NCI-H526 treated with DMSO at 0.1 percent for 48 hours (cell line): ENCODE measurements around the gene PIK3AP1.
"Not testable (repeated sequence)": the region's sequence is repeated elsewhere in the genome, so short reads cannot be mapped to it uniquely, and the experiment has no call there.

Source experiments
- DNase-seq: peaks from one replicate; lab custom pipeline; 2025; lab: John Stamatoyannopoulos, UW

Gene PIK3AP1

DNA sequence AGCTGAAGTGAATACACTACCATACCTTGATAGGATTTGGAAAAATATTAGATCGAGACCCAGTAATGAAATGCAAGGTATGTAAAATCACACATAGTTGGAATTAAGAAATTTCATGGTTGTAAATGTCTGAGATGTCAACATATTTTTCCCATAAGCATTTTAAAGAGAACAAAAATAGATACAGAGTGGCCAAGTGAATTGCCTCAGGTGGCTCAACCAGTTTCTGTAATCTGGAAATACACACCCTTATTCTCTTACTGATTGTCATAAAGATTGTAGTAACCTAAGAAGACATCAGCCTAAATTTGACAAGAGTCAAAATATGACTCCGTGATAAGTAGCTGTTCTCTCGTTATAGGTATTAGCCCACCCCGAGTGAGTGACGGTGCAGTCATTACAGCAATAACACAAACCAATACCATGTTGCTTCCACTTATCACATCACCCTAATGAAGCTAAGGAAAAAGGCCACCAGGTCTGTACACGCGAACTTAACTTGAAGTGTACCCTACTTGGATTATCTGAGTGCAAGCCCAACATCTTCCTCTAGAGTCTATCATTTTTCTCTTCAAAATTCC, 23.4 kb downstream of the PIK3AP1 start:
- no peak for DNase-seq

GRCh38 chr10:96695975-96696634, 24.2 kb downstream of the PIK3AP1 start:
- no peak for DNase-seq

DNA sequence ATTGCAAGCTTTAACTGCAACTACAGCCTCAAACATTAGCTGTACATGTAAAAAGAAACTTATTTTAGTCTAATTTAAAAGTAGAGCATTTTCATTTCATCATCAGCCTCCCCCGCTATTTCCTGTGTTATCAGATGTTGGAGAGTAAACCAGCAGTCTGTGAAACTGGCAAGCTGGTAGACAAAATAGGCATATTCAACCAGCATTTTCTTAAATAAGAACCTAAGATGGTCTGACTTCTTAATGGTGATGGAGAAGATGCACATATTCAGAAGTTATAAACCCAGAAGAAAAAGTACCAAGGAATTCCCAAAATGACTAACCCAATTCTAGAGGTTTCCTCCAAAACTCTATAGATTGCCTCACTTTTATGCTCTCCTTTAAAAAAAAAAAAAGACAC, 24.9 kb downstream of the PIK3AP1 start:
- DNase-seq = no peak

DNA sequence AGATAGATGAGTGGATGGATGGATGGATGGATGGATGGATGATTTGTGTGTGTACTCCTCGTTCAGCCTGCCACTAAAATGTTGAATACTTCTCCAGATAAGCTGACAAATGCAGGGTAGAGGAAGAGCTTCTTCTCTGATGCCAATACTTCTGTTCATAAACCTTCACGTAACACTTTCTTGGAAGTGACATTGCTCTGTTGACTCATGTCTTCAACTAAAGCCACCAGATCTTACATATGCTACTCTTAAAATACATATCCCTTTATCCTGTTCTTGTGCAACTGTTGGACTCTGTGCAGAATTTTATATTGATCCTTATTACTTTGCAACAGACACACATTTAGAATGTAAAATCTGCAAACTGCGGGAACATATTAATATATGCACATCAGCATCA, 26.9 kb downstream of the PIK3AP1 start:
- no peak for DNase-seq

DNA sequence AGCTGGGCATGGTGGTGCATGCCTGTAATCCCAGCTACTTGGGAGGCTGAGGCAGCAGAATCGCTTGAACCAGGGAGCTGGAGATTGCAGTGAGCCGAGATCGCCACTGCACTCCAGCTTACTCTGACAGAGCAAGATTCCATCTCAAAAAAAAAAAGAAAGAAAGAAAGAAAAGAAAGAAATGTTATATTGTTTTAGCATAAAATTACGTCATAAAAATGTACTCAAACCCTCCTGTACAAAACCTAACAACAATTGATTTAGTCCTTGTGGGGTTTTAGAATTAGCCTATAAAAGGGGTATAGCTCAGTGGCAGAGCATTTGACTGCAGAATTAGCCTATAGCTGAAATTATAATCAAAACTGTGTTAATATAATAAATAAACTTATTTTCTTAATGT, 27.9 kb downstream of the PIK3AP1 start:
- DNase-seq = no peak

- no peak for DNase-seq
Observed at GRCh38 chr10:96691761-96692160, 28.6 kb downstream of the PIK3AP1 start.

- DNase-seq = no peak
Observed at GRCh38 chr10:96690755-96691730, 29.3 kb downstream of the PIK3AP1 start.

DNA sequence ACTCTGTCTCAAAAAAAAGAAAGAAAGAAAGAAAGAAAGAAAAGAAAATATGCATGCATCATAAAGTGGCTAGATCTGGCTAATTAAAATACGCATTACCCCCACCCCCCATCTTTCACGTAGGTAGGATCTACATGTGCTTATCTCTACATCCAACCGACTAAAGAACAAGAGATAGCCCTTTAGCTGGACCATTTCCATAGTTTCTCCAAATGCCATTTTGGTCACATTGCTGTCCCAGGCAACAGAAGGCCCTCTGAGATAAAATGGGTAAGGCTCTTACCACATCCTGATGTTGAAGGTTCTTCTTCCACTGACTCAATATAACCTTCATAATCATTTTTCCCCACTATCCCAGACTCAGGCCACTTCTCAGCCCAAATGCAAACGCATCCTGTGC, 31.5 kb downstream of the PIK3AP1 start:
- DNase-seq = no peak

DNA sequence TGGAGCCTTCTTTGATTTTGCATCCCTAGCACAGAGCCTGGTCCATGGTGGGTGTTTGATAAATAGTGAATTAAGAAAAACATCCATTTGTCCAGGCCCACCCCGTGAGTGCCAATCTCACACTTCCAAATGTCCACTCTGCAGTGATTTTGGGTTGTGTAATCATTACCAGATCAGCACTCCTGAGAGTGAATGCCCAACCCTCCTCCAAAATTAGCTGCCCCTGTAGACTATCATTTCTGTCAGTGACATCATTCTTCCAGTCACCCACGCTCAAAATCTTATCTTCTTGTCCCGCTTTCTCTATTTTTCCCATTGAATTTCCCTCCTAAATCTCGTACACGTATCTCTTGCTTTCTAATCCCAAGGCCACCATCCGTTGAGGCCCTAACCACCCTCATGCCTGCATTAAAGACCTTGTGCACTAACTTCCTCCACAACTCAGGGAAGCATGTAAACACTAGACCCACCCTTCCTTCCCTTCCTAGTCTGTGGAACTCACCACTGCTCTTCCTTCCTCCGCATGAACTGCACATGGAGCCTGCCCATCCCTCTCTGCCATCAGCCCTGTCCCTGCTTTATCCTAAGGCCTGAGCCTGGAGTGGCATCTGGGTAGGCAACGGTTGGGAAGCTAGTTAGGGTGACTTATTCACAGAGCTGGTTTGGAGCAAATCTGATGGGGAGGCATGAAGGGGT, 32.8 kb downstream of the PIK3AP1 start:
- DNase-seq = no peak

- DNase-seq = no peak
Observed at GRCh38 chr10:96686514-96686913, 33.8 kb downstream of the PIK3AP1 start.

DNA sequence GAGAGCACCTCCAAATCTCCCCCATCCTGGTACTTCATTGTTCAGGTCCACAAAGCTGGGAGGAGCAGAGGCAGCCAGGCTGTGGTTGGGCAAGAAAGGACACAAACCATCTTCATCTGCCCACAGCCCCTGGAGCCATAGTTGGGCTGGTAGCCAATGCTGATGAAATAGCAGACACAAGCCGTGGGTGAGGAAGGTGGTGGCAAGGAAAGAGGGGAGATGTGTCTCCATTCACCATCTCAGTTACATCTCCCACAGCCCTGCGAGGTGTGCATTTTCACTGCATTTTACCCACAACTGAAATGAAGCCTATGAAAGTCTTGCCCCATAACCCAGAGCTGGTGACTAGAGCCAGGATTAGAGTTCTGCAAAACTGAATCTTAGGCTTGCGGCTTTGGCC, 35.0 kb downstream of the PIK3AP1 start:
- DNase-seq = no peak

- DNase-seq = no peak
Observed at GRCh38 chr10:96684826-96685225, 35.5 kb downstream of the PIK3AP1 start.

- no peak for DNase-seq
Observed at GRCh38 chr10:96683710-96684109, 36.6 kb downstream of the PIK3AP1 start.

- DNase-seq = no peak
Observed at GRCh38 chr10:96683065-96683464, 37.2 kb downstream of the PIK3AP1 start.

DNA sequence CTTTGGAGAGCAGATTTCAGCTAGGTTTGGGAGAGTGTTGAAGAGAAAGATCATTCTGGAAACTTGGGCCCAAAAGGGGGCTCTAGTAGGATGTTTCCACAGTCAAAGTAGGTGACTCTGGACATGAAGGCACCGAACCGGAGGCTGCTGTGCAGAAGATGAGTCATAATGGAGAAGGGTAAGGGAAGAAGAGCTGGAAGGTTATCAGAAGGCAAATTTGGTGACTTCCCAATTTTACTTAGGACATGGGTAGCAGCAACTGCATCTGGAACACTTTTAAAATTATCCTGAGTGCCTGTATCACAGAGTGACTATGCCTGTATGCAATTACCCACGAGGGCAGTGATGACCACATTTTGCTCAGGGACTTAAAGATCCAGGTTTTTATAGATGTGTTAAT, 38.8 kb downstream of the PIK3AP1 start:
- DNase-seq = no peak

DNA sequence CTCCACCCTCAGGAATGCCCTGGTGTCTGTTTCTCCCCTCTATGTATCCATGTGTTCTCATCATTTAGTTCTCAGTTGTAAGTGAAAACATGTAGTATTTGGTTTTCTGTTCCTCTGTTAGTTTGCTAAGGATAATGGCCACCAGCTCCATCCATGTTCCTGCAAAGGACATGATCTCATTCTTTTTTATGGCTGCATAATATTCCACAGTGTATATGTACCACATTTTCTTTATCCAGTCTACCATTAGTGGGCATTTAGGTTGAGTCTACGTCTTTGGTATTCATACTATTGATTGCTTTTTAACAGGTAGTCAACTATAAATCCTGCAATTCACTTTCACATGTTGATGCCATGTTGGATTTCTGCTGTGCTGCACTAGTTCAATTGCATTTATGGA, 39.9 kb downstream of the PIK3AP1 start:
- DNase-seq = not testable (repeated sequence)

DNA sequence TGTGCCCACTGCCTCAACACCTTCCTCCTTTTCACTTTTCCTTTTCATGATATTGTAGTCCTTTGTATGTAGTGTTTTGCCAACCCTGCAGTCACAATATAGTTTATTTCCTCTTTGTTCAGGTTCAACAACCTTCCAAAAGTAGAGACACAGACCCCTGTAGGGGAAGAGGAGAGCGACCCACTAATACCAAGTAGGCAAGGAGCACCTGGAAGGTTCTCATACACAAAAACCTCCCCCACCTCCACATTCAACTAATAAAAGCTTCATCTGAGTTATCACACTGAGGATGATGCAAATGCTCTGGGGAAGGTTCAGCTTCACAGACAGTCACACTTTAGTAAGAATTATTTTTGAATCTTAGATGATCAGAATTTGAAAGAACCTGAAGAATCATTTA, 41.6 kb downstream of the PIK3AP1 start:
- DNase-seq = no peak

- no peak for DNase-seq
Observed at GRCh38 chr10:96676272-96677112, 43.8 kb downstream of the PIK3AP1 start.

DNA sequence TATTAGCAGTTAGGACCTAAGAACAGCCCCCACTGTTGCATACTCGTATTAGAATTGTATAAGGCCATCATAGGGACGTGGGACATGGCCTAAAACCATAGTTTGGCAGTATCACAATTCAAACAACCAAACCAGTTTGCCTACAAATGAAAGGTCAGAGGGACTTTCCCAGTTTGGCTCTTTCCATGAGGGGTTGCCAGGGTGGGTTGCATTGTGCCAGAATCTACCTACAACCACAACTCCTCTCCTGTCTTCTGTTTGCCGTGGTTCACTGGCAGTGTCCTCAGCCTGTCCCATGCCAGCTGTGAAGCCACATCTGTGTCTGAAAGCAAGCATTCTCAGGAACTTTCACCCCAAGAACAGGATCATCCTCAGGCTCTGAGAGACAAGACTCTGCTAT, 44.5 kb downstream of the PIK3AP1 start:
- DNase-seq = no peak

DNA sequence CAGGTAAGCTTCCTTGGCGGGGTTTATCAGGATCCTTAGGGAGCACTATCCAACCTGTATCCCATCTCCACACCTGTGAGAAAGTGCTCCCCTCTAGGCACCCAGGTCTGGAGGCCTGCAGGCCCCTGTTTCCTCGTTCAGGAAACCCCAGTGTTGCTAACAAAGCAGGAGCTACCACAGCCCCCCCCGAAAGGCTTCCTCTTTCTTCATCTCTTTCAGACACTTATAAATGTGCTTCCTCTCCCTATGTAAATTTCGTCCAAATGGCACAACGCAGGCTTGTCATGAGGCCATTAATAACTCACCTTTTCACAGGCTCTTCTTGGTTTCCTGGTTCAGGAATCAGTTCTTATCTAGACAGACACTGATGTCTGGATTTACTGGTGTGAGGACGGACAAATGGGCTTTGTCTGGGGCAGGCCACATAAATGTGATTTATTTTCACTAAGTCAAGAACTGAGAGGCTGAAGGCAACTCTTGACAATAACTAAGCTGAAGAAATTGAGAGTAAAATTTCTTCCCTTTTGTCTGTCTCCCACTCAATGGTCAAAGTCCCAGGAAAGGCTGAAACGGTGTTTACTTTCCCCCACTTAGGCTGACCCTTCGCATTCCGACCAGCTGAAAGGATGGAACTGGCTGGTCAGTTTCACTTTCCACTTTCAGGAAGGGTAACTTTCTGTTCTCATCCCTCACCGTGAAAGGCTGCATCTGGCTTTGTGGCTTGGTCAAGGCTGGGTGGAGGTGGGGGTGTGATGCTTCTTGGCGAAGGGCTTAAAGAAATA, 46.8 kb downstream of the PIK3AP1 start:
- no peak for DNase-seq
